ENCODE results near the gene CSNK2A1.
"Not testable (repeated sequence)": the region's sequence is repeated elsewhere in the genome, so short reads cannot be mapped to it uniquely, and the experiment has no call there.

The CSNK2A1 gene

GRCh38 chr20:454951-455350 lies 88.6 kb downstream of the CSNK2A1 start:
- no peaks in the 10 kb centered on the region for H3K9me3 Mint-ChIP-seq
- DNase-seq, result no peak
- ATAC-seq, result no peak
- no peak overlapping the region for H3K4me3 Mint-ChIP-seq
- H3K27me3 Mint-ChIP-seq, result no peaks in the 10 kb centered on the region
- H3K27ac Mint-ChIP-seq, result no peak overlapping the region
- peaks cover 7% of the 10 kb centered on the region for H3K36me3 Mint-ChIP-seq (ENCODE audit: low read depth)
- peaks cover 33% of the 10 kb centered on the region for H3K4me1 Mint-ChIP-seq

- not testable (repeated sequence) for H3K4me3 Mint-ChIP-seq; H3K4me1 Mint-ChIP-seq; DNase-seq; H3K9me3 Mint-ChIP-seq; H3K27ac Mint-ChIP-seq; H3K27me3 Mint-ChIP-seq; H3K36me3 Mint-ChIP-seq (ENCODE audit: low read depth); ATAC-seq
These were observed 91.6 kb downstream of the CSNK2A1 start for GRCh38 chr20:452021-452420.

- H3K27me3 Mint-ChIP-seq, result no peaks in the 10 kb centered on the region
- H3K36me3 Mint-ChIP-seq (ENCODE audit: low read depth), result peaks cover 41% of the 10 kb centered on the region
- H3K4me3 Mint-ChIP-seq, result no peak overlapping the region
- no peak for ATAC-seq
- no peaks in the 10 kb centered on the region for H3K9me3 Mint-ChIP-seq
- H3K27ac Mint-ChIP-seq, result no peak overlapping the region
- DNase-seq, result no peak
- peaks cover 6% of the 10 kb centered on the region for H3K4me1 Mint-ChIP-seq
These were observed 97.9 kb downstream of the CSNK2A1 start for GRCh38 chr20:445514-446336.

- Mint-ChIP-seq H3K27ac (no peak overlapping the region), H3K4me1 (peaks cover 11% of the 10 kb centered on the region), H3K27me3 (no peaks in the 10 kb centered on the region), H3K4me3 (no peak overlapping the region), H3K9me3 (no peaks in the 10 kb centered on the region), H3K36me3 (ENCODE audit: low read depth) (peaks cover 48% of the 10 kb centered on the region)
- no peak for ATAC-seq
- no peak for DNase-seq
These were observed 98.6 kb downstream of the CSNK2A1 start for GRCh38 chr20:444862-445426.

- Mint-ChIP-seq H3K9me3 (no peaks in the 10 kb centered on the region), H3K27ac (no peak overlapping the region), H3K36me3 (ENCODE audit: low read depth) (peaks cover 52% of the 10 kb centered on the region), H3K4me1 (peaks cover 19% of the 10 kb centered on the region), H3K4me3 (no peak overlapping the region), H3K27me3 (no peaks in the 10 kb centered on the region)
- DNase-seq (no peak), ATAC-seq (no peak)
These were observed 99.5 kb downstream of the CSNK2A1 start for GRCh38 chr20:444117-444516.

GRCh38 chr20:443223-443775 lies 100.3 kb downstream of the CSNK2A1 start:
- Mint-ChIP-seq H3K4me3 (no peak overlapping the region), H3K9me3 (no peaks in the 10 kb centered on the region), H3K36me3 (ENCODE audit: low read depth) (peaks cover 58% of the 10 kb centered on the region), H3K4me1 (peaks cover 27% of the 10 kb centered on the region), H3K27me3 (no peaks in the 10 kb centered on the region), H3K27ac (no peak overlapping the region)
- DNase-seq (no peak), ATAC-seq (no peak)

- H3K36me3 Mint-ChIP-seq (ENCODE audit: low read depth), result peaks cover 68% of the 10 kb centered on the region
- no peaks in the 10 kb centered on the region for H3K9me3 Mint-ChIP-seq
- DNase-seq (no peak), ATAC-seq (no peak)
- H3K4me3 Mint-ChIP-seq, result no peak overlapping the region
- H3K27me3 Mint-ChIP-seq, result no peaks in the 10 kb centered on the region
- H3K27ac Mint-ChIP-seq, result no peak overlapping the region
- peaks cover 49% of the 10 kb centered on the region for H3K4me1 Mint-ChIP-seq
These were observed 103.0 kb downstream of the CSNK2A1 start for GRCh38 chr20:440636-441035.

GRCh38 chr20:440148-440547 lies 103.4 kb downstream of the CSNK2A1 start:
- Mint-ChIP-seq H3K9me3 (no peaks in the 10 kb centered on the region), H3K4me3 (no peak overlapping the region), H3K36me3 (ENCODE audit: low read depth) (peaks cover 72% of the 10 kb centered on the region), H3K27me3 (no peaks in the 10 kb centered on the region), H3K27ac (no peak overlapping the region), H3K4me1 (peaks cover 54% of the 10 kb centered on the region)
- DNase-seq (no peak), ATAC-seq (no peak)

- peak; percentile 80 for ATAC-seq
- peaks cover 65% of the 10 kb centered on the region for H3K4me1 Mint-ChIP-seq
- no peaks in the 10 kb centered on the region for H3K27me3 Mint-ChIP-seq
- DNase-seq, result peak; percentile 69
- peaks cover 71% of the 10 kb centered on the region for H3K36me3 Mint-ChIP-seq (ENCODE audit: low read depth)
- peak overlapping the region; percentile 74 for H3K4me3 Mint-ChIP-seq
- peak overlapping the region; percentile 73 for H3K27ac Mint-ChIP-seq
- H3K9me3 Mint-ChIP-seq, result no peaks in the 10 kb centered on the region
These were observed 104.8 kb downstream of the CSNK2A1 start for GRCh38 chr20:438571-439469.

GRCh38 chr20:437787-438486 lies 105.7 kb downstream of the CSNK2A1 start:
- Mint-ChIP-seq H3K9me3 (no peaks in the 10 kb centered on the region), H3K27me3 (no peaks in the 10 kb centered on the region), H3K4me3 (peak overlapping the region; percentile 74), H3K36me3 (ENCODE audit: low read depth) (peaks cover 72% of the 10 kb centered on the region), H3K27ac (peak overlapping the region; percentile 73), H3K4me1 (peaks cover 74% of the 10 kb centered on the region)
- DNase-seq (peak; percentile 27), ATAC-seq (no peak)

- Mint-ChIP-seq H3K4me3 (no peak overlapping the region), H3K4me1 (peaks cover 89% of the 10 kb centered on the region), H3K36me3 (ENCODE audit: low read depth) (peaks cover 63% of the 10 kb centered on the region), H3K27me3 (no peaks in the 10 kb centered on the region), H3K9me3 (no peaks in the 10 kb centered on the region), H3K27ac (no peak overlapping the region)
- DNase-seq, result no peak
- no peak for ATAC-seq
These were observed 107.1 kb downstream of the CSNK2A1 start for GRCh38 chr20:436476-436875.

- peaks cover 62% of the 10 kb centered on the region for H3K36me3 Mint-ChIP-seq (ENCODE audit: low read depth)
- peaks cover 94% of the 10 kb centered on the region for H3K4me1 Mint-ChIP-seq
- DNase-seq (no peak), ATAC-seq (no peak)
- no peaks in the 10 kb centered on the region for H3K9me3 Mint-ChIP-seq
- no peak overlapping the region for H3K4me3 Mint-ChIP-seq
- H3K27me3 Mint-ChIP-seq, result no peaks in the 10 kb centered on the region
- H3K27ac Mint-ChIP-seq, result no peak overlapping the region
These were observed 108.0 kb downstream of the CSNK2A1 start for GRCh38 chr20:435558-435957.

GRCh38 chr20:434661-435419 lies 108.8 kb downstream of the CSNK2A1 start:
- DNase-seq (no peak), ATAC-seq (no peak)
- no peaks in the 10 kb centered on the region for H3K27me3 Mint-ChIP-seq
- H3K4me3 Mint-ChIP-seq, result no peak overlapping the region
- H3K36me3 Mint-ChIP-seq (ENCODE audit: low read depth), result peaks cover 59% of the 10 kb centered on the region
- H3K27ac Mint-ChIP-seq, result peak overlapping the region; percentile 92
- H3K4me1 Mint-ChIP-seq, result peaks cover 89% of the 10 kb centered on the region
- H3K9me3 Mint-ChIP-seq, result no peaks in the 10 kb centered on the region

Measured in activated naive CD8-positive, alpha-beta T cell treated with anti-CD3 and anti-CD28 coated beads, Interleukin-2, amount 50 U/mL, for 24 hours (primary cell).